Astrocyte of the cerebellum (primary cell): ENCODE results near the gene CNNM2.

Experiments used
- DNase-seq: peaks from one replicate; pipeline ENCODE4 v3.0.0-alpha.2; 2011; ENCODE audit warnings: low read depth
- H3K4me3 ChIP-seq: 2 replicates; pipeline ENCODE4 v1.5.1; 2011; ENCODE audit warnings: mild to moderate bottlenecking, low read depth, low read length, moderate library complexity
- CTCF ChIP-seq: IDR thresholded peaks from 2 replicates; pipeline ENCODE4 v1.5.1; 2012; ENCODE audit warnings: low read length, low read depth, moderate library complexity, mild to moderate bottlenecking; ENCODE audit errors: missing control alignments
- in situ Hi-C: cut with HindIII; loops from 2 replicates; pipeline ENCODE4 v1.10.0; 2017; ENCODE audit warnings: low sequenced_read_pairs

CNNM2 gene

GRCh38 chr10:103110407-103110806 lies 192.3 kb downstream of the CNNM2 start:
- no peak for DNase-seq
- TF ChIP-seq CTCF = no peak
- in situ Hi-C loops = no loop called here

GRCh38 chr10:103111031-103111917 lies 193.2 kb downstream of the CNNM2 start:
- TF ChIP-seq CTCF = no peak
- no peak overlapping the region for H3K4me3 ChIP-seq
- in situ Hi-C loops = no loop called here
- DNase-seq = peak; percentile 26

More at GRCh38 chr10:103110407-103110806, 192.3 kb downstream of the CNNM2 start:
- no peak overlapping the region for H3K4me3 ChIP-seq

- H3K4me3 ChIP-seq = no peak overlapping the region
- in situ Hi-C loops = no loop called here
- DNase-seq = no peak
- no peak for TF ChIP-seq CTCF
Observed at GRCh38 chr10:103111918-103112877, 194.1 kb downstream of the CNNM2 start.

- in situ Hi-C loops = no loop called here
- no peak for DNase-seq
Observed at GRCh38 chr10:103114876-103115275, 196.8 kb downstream of the CNNM2 start.

GRCh38 chr10:103117247-103117646 lies 199.2 kb downstream of the CNNM2 start:
- TF ChIP-seq CTCF = no peak
- in situ Hi-C loops = no loop called here
- no peak for DNase-seq
- no peak overlapping the region for H3K4me3 ChIP-seq

More at GRCh38 chr10:103114876-103115275, 196.8 kb downstream of the CNNM2 start:
- H3K4me3 ChIP-seq = no peak overlapping the region
- no peak for TF ChIP-seq CTCF

- TF ChIP-seq CTCF = no peak
- no peak for DNase-seq
- no peak overlapping the region for H3K4me3 ChIP-seq
- in situ Hi-C loops = no loop called here
Observed at GRCh38 chr10:103120546-103120945, 202.5 kb downstream of the CNNM2 start.
